GM21526 (cell line): ENCODE measurements around the gene THSD7B.

ENCODE experiments used
- ATAC-seq: cut with Tn5 transposase; IDR thresholded peaks from one replicate; pipeline ENCODE4 v1.9.1; 2021; ENCODE audit warnings: moderate library complexity; ENCODE audit not compliant: unreplicated experiment, low FRiP score

Gene THSD7B

GRCh38 chr2:137223722-137224121 lies 458.4 kb downstream of the THSD7B start:
- ATAC-seq, result no peak

DNA sequence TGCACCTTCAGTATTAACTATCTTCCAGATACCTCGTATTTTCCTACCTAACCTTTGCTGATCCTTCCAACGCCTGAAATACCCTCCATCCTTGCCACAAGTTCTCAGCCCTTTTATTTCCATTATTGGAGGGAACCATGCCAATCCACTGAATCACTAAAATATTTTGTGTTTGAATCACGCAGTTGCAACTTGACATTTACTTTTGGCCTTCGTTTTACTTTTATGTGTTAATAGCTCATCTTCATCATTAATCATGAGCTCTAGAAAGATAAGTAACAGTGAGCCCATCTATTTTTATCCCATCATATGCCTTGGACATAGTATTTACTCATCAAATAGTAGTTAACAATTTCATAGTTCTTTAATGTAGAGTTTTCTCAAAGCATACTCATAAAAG lies 463.2 kb downstream of the THSD7B start:
- ATAC-seq, result no peak

GRCh38 chr2:137229834-137230233 lies 464.5 kb downstream of the THSD7B start:
- no peak for ATAC-seq

- no peak for ATAC-seq
These were observed 466.3 kb downstream of the THSD7B start for GRCh38 chr2:137231628-137232027.

DNA sequence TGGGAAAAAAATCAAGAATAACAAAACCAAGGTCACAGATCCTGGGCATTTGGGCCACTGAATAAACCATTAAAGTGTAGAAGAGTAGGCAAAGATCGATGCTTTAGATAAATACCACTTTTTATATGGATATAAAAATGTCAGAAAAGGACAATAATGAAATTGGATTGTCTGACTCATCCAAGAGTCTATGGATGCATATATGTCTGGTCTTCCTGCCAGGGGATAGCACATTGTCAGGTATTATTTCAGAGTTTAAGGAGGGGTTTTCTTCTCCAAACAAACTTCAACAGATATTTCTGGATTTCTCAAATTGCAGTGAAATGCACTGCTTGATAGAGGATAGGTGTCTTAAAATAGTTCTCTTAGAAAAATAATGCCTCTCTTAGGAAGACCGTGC lies 466.7 kb downstream of the THSD7B start:
- no peak for ATAC-seq

GRCh38 chr2:137233091-137233490 lies 467.7 kb downstream of the THSD7B start:
- no peak for ATAC-seq

DNA sequence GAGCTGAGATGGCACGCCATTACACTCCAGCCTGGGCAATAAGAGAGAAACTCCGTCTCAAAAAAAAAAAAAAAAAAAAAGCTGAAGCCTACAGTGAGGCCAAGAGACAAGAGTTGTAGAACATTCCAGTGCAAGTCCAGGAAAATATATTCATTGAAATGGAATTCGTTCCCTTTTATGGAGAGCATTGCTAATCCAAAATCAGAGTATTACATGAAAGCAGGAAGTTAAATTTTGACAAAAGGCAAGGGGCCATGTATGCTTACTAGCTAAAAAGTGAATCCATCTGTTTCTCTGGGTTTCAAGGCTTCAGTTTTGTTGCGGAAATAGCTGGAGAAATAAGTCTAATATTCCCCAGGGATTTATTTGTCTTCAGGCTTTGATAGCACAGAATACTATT lies 471.7 kb downstream of the THSD7B start:
- ATAC-seq, result no peak

DNA sequence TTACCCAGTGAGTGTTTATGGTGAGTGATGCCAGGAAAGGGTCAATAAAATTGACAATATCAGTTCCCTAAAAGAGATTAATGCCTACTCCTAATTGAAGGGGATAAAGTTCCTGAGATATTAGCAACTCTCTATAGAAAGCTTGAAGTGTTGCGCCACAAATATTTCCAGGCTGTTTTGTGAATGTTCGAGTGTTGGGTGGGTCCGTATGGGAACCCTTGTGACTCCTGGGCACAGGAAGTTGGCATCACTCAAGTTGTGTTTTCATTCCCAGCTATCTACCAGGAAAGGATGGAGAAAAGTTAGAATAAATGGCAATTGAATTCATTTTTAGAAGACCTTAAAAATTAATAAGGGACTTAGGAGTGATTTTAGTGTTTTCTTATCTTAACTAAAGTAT lies 472.7 kb downstream of the THSD7B start:
- no peak for ATAC-seq

DNA sequence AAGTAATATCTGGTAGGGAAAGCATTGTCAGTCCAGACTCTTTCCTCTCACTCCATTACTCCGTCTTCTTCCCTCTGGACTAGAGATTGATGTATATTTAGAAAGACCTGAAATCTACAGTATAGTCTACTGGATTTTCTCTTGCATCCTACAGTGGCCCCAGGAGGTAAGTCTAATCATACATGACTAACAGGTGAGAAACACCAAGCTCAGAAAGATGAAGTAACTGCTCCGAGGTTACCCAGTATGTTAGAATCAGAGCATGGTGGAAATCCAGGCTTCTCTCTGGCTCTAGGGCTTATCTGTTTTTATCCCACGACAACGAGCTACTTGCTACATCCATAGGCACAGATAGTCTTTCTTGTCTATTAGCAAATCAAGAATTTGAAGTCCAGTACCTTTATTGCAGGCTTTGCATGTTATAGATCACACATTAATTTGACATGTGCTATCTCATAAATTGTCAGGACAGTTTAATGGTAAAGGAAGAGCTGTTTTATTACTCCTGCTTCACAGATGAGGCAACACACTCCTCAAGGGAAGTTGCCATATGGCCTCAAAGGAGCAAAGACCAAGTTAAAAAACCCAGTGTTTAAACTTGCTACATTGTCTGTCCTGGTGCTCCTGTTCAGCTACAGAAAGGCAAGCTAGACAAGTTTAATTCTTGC lies 484.3 kb downstream of the THSD7B start:
- no peak for ATAC-seq

- no peak for ATAC-seq
These were observed 485.1 kb downstream of the THSD7B start for GRCh38 chr2:137250401-137250800.

DNA sequence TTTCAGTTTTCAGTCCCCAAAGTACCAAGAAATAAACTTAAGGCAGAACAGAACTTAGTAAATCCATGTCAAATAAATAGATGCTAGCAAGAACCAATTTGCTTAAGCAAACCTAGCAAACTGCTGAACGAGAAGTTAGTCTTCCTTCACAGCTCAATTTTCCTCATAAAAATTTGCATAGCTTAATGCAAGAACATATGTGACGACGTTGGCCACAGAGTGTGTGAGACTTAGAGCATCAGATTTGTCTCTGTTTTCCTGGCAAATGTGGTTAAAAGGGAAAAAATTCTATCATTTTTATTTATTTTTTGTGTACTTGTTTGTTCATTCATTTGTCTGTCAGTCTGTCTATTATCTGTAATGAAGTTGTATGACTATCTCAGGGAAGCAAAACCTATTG lies 485.7 kb downstream of the THSD7B start:
- no peak for ATAC-seq

GRCh38 chr2:137252934-137253333 lies 487.6 kb downstream of the THSD7B start:
- ATAC-seq, result no peak

GRCh38 chr2:137254052-137254451 lies 488.7 kb downstream of the THSD7B start:
- no peak for ATAC-seq

DNA sequence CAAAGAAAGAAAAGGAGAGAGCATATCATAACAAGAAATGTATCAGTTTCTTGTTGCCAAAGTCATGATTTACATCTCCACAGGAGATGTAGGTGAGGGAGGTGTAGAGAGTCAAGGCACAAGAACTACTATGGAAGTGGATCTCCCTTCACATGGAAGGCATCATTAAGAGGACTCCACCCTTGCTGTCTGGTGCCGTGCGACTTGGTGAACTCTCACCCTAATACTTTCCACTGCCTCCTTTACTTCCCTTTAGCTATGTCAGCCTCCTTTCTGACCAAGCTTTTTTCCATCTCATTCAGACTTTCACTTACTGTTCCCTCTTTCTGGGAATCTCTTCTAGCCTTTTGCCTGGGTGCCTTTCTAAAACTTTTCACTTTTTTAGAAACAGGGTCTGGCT lies 490.0 kb downstream of the THSD7B start:
- no peak for ATAC-seq

GRCh38 chr2:137255990-137256389 lies 490.6 kb downstream of the THSD7B start:
- no peak for ATAC-seq

DNA sequence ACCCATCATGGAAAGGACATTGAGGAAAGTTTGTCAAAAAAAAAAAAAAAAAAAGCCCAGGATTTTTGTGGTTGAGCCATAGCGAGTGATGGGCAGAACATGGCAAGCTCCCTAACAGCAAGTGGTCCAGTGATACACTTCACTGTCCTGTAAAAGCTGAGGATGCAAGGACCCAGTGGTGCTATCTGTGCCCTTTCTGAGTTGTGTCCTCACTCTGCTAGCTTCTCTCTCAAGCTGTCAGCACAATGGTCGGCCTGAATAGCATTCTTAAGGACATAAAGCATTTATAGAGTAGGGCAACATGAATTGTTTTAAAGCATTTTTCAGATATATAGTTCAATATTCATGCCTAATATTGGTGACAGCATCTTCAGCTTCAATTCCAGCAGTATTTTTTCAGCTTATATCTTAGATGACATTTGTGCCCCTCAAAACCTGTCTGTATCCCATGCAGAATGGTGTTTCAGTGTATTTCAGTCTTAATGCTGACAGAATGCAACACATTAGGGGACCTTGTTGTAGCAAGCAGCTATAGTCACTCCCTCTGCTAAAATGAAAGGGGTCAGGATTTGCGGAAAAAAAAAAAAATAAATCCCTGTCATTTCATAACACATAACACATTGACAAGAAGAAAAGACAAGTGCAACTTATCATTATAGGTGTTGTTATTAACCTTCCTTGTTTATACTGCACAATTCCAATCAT lies 496.7 kb downstream of the THSD7B start:
- no peak for ATAC-seq

- ATAC-seq, result no peak
These were observed 497.2 kb downstream of the THSD7B start for GRCh38 chr2:137262594-137262993.

GRCh38 chr2:137287913-137288639 lies 522.7 kb downstream of the THSD7B start:
- no peak for ATAC-seq

GRCh38 chr2:137291836-137292570 lies 526.7 kb downstream of the THSD7B start:
- no peak for ATAC-seq

- ATAC-seq, result no peak
These were observed 533.0 kb downstream of the THSD7B start for GRCh38 chr2:137298377-137298776.

DNA sequence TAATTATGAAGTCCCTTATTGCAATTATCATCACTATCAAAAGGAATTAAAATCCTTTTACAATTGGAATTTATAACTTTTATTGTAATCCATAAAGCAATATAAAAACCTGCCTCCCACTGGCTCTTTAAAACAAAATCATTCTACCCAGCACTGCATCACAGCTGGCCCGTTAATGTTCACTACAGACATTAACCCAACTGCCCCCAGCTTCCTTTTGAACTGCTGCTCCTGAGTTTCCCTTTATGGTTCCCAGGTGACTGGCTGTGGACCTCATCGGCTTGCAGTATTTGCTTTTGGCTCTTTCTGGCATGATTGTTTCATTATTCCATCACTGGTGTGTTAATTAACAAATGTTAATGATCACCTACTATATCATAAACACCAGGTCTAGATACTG lies 535.6 kb downstream of the THSD7B start:
- ATAC-seq, result no peak
